GF-D8 (cell line): ENCODE measurements around the gene SCN9A.
"Not testable (repeated sequence)": the region's sequence is repeated elsewhere in the genome, so short reads cannot be mapped to it uniquely, and the experiment has no call there.

Source experiments
- DNase-seq: peaks from one replicate; lab custom pipeline; 2025; lab: John Stamatoyannopoulos, UW

SCN9A gene

GRCh38 chr2:166242309-166242708, 133.4 kb downstream of the SCN9A start:
- no peak for DNase-seq

- no peak for DNase-seq
Measured at GRCh38 chr2:166240387-166241313, 135.1 kb downstream of the SCN9A start.

- DNase-seq, result no peak
Measured at GRCh38 chr2:166239548-166239947, 136.2 kb downstream of the SCN9A start.

DNA sequence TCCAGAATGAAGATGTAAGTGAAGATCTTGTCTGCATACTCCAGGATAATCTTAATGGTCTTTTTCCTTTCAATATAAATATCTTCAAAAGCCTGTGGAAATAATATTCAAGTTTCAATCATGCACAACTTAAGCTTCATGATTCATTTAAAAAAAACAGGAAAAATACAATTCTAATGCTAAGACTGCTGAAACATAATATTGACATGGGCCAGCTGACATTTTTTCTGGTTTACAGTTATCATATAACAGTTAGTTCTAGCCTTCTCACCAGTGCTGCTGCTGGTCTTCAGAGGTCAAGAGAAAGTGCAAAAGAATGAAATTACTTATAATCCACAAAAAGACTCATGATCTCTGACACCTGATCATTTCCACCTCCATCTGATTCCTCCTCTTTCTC, 137.6 kb downstream of the SCN9A start:
- DNase-seq, result no peak

- DNase-seq, result no peak
Measured at GRCh38 chr2:166234112-166234846, 141.5 kb downstream of the SCN9A start.

GRCh38 chr2:166233244-166233643, 142.5 kb downstream of the SCN9A start:
- DNase-seq, result no peak

DNA sequence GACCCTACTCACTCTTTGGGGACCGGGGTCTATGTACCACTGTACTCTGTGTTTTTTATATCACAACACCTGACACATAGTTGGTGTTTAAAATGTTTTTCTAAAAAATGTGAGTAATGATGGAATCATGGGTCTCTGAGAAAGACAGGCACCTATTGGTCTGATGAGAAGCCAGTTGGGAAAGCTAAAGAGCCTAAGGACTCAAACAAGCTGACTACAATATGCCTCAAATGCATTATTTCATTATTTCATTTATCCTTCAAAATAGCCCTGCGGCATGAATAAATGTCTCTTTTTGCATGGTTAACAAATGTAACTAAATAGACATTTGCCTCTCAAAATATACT, 145.0 kb downstream of the SCN9A start:
- DNase-seq, result no peak

- no peak for DNase-seq
Measured at GRCh38 chr2:166230024-166230723, 145.6 kb downstream of the SCN9A start.

GRCh38 chr2:166229678-166230023, 146.1 kb downstream of the SCN9A start:
- DNase-seq, result no peak

DNA sequence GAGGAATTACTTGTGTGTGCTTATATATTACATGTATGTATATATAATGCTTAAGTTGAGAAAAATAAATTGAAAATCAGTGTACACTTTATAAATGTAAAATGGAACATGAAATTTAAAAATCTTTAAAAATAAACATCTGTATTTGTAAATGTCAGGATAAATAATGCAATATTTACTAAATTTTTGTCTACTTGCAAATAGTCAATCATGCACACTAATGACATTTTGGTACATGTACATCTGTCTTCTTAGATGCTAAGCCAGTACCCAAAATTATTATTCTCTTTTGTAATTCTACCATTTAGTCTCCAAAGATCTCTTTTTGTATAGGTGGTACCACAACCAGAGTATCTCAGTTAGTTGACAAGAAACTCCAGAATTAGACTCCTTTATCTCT, 151.5 kb downstream of the SCN9A start:
- DNase-seq, result no peak

GRCh38 chr2:166223298-166223697, 152.4 kb downstream of the SCN9A start:
- DNase-seq, result no peak

DNA sequence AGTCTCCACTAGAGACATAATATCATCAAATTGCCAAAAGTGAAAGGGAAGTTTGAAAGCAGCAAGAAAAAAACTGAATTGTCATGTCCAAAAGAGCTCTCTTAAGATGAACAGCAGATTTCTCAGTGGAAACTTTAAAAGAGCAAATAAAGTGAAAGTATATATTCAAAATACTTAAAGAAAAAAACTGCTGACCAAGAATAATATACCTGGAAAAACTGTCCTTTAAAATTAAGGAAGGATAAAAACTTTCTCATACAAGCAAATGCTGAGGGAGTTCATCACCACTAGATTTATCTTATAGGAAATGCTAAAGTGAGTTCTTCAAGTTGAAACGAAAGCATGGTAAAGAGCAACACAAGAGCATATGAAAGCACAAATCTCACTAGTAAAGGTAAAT, 164.7 kb downstream of the SCN9A start:
- DNase-seq, result no peak

- not testable (repeated sequence) for DNase-seq
Measured at GRCh38 chr2:166209944-166210343, 165.8 kb downstream of the SCN9A start.

DNA sequence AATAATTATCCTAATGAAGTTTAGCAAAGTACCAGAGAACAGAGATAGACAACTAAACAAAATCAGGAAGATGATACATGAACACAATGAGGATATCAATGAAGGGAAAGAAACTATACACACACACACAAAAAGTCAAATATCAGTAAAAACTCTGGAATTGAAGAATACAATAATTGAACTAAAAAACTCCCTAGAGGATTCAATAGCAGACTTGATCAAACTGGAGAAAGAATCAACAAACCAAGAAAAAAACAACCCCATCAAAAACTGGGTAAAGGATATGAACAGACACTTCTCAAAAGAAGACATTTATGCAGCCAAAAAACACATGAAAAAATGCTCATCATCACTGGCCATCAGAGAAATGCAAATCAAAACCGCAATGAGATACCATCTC, 166.4 kb downstream of the SCN9A start:
- not testable (repeated sequence) for DNase-seq

DNA sequence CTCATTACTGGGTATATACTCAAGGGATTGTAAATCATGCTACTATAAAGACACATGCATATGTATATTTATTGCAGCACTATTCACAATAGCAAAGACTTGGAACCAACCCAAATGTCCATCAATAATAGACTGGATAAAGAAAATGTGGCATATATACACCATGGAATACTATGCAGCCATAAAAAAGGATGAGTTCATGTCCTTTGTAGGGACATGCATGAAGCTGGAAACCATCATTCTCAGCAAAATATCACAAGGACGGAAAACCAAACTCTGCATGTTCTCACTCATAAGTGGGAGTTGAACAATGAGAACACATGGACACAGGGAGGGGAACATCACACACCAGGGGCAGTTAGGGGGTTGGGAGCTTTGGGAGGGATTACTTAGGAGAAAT, 169.6 kb downstream of the SCN9A start:
- not testable (repeated sequence) for DNase-seq

DNA sequence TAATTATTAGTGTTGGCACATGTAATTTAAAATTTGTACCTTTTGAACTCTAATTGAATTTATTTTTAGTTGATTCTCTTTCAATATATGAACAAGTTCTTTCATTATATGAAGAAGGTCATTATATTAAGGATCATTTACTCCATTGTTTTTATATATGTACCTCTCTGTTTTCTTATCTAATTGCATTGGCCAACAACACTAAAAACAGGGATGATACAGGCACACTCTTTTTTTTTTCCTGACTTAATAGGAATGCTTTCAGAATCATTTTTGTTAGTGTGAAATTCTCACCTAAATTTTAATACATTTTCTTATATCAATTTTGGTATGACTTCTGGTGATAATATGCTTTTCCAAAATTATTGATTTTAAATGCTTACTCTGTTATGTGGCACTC, 173.0 kb downstream of the SCN9A start:
- no peak for DNase-seq

- no peak for DNase-seq
Measured at GRCh38 chr2:166197446-166197845, 178.3 kb downstream of the SCN9A start.

GRCh38 chr2:166193407-166193806, 182.3 kb downstream of the SCN9A start:
- no peak for DNase-seq

- no peak for DNase-seq
Measured at GRCh38 chr2:166188084-166188483, 187.7 kb downstream of the SCN9A start.

GRCh38 chr2:166184789-166185188, 191.0 kb downstream of the SCN9A start:
- DNase-seq, result no peak

- no peak for DNase-seq
Measured at GRCh38 chr2:166181813-166182154, 194.0 kb downstream of the SCN9A start.

DNA sequence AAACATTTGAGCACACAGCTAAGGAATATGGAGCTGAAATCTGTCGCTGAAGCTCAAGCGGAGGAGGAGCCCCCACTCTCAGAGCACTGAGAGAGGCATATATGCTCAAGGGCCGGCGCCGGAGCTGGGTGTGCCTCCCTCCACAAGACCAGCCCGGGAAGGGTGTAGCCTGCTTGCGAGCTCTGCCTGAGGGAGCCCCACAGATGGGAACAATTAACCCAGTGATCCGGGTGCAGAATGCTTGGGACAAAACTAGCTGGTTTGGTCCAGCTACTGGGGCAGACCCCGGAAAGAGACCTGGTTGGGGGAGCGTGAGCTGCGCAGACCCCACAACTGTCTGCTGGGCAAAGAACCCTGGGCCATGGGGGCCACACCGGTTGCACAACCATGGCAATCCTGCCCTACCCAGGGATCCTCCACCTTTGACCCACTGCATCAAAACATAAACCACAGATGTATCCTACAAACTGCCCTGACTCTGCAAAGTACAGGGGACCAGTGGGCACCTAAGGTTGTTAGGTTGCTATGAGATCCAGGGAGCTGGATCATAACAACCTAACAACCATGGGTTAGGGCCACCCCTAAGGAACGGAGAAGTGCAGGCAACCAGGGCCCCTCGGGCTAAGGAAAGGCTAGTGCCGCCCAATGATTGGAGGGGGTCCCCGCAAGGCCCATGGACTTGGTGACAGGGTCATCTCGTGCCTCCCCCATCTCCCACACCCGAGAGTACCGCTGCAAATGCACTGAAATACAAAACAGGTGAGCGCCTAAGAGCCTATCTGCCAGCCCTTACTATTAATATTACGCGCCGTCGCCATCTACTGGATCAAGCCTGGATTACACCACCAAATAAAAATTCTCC, 194.6 kb downstream of the SCN9A start:
- no peak for DNase-seq
